ENCODE measurements around the gene LACTBL1.
"Not testable (repeated sequence)": the region's sequence is repeated elsewhere in the genome, so short reads cannot be mapped to it uniquely, and the experiment has no call there.

Gene LACTBL1

GRCh38 chr1:22951796-22952195 is 20.9 kb downstream of the LACTBL1 start:
- no peak overlapping the region for H3K4me3 ChIP-seq (ENCODE audit: low read depth, low read length)
- TF ChIP-seq, protein P1, sequence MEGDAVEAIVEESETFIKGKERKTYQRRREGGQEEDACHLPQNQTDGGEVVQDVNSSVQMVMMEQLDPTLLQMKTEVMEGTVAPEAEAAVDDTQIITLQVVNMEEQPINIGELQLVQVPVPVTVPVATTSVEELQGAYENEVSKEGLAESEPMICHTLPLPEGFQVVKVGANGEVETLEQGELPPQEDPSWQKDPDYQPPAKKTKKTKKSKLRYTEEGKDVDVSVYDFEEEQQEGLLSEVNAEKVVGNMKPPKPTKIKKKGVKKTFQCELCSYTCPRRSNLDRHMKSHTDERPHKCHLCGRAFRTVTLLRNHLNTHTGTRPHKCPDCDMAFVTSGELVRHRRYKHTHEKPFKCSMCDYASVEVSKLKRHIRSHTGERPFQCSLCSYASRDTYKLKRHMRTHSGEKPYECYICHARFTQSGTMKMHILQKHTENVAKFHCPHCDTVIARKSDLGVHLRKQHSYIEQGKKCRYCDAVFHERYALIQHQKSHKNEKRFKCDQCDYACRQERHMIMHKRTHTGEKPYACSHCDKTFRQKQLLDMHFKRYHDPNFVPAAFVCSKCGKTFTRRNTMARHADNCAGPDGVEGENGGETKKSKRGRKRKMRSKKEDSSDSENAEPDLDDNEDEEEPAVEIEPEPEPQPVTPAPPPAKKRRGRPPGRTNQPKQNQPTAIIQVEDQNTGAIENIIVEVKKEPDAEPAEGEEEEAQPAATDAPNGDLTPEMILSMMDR (IDR thresholded peaks at IDR 0.05; ENCODE audit: low read depth, low read length) = no peak

- TF ChIP-seq, protein P1 (IDR thresholded peaks at IDR 0.05; ENCODE audit: low read depth, low read length) = no peak
- H3K4me3 ChIP-seq (ENCODE audit: low read depth, low read length) = no peak overlapping the region
Measured at GRCh38 chr1:22949822-22950331, 22.8 kb downstream of the LACTBL1 start.

DNA sequence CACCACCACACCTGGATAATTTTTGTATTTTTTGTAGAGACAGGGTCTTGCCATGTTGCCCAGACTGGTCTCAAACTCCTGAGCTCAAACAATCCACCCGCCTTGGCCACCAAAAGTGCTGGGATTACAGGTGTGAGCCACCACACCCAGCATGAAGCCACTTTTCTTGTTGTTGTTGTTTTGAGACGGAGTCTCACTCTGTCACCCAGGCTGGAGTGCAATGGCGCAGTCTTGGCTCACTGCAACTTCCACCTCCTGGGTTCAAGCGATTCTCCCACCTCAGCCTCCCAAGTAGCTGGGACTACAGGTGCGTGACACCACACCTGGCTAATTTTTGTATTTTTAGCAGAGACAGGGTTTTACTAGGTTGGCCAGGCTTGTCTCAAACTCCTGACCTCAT is 27.5 kb downstream of the LACTBL1 start:
- H3K4me3 ChIP-seq (ENCODE audit: low read depth, low read length) = not testable (repeated sequence)

DNA sequence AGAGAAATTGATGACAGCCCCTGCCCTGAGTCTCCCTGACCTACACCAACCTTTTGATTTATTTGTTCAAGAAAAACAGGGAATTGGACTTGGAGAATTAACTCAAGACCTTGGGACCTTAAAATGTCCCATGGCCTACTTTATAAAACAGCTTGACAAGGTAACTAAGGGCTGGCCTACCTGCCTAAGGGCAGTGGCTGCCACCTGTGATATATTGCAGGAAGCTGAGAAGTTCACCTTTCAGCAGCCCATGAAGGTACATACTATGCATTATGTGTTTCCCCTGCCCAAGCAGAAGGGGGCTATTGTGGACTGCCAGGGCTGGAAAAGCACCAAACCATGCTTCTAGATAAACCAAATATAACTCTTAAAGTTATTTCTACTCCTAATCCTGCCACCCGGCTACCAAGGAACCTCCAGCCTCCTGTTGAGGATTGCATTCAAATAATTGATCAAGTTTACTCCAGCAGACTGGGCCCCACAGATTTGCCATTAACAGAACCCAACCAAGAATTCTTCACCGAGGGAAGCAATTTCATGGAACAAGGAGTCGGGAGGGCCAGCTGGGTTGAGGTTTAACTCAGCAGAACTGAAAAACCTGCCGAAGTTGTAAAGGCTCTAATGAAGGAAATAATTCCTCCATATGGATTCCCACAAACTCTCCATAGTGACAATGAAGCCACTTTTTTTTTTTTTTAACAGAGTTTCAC is 28.2 kb downstream of the LACTBL1 start:
- TF ChIP-seq, protein P1 (IDR thresholded peaks at IDR 0.05; ENCODE audit: low read depth, low read length) = no peak
- H3K4me3 ChIP-seq (ENCODE audit: low read depth, low read length) = no peak overlapping the region

DNA sequence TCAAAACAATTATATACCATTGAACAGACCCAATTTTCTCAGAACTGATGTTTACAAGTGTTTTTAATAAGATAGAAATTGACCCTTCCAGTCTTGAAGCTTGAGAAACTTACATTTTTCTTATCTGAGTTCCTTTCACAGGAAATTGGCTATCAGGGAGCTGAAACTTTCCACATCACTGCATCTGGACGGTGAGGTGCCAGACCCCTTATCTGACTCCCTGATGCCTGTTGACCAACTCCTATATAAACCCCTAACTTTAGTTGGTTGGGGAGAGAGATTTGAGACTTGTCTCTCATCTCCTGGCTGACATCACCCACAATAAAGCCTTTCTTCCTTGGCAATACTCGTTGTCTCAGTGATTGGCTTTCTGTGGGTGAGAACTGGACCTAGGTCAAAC is 31.4 kb downstream of the LACTBL1 start:
- H3K4me3 ChIP-seq (ENCODE audit: low read depth, low read length) = no peak overlapping the region
- TF ChIP-seq, protein P1 (IDR thresholded peaks at IDR 0.05; ENCODE audit: low read depth, low read length) = no peak

- TF ChIP-seq, protein P1 (IDR thresholded peaks at IDR 0.05; ENCODE audit: low read depth, low read length) = no peak
- no peak overlapping the region for H3K4me3 ChIP-seq (ENCODE audit: low read depth, low read length)
Measured at GRCh38 chr1:22936681-22937080, 36.0 kb downstream of the LACTBL1 start.

DNA sequence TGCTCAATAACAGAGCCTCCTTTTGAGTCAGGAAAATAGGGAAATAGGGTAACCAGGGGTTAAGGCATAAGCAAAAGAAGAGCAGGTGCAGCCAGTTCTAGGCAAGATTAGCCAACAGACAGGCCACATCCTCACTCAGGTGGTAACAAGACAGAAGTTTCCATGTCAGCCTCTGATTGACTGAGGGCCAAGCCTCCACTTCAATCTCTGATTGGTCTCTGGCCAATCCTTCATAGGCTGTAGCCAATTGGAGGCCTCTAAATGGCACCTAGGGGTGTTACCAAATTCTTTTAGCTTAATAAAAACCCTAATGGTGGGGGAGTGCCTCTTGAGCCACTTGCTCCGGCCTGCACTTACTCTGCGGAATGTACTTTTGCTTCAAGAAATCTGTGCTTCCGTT is 37.2 kb downstream of the LACTBL1 start:
- H3K4me3 ChIP-seq (ENCODE audit: low read depth, low read length) = no peak overlapping the region
- TF ChIP-seq, protein P1 (IDR thresholded peaks at IDR 0.05; ENCODE audit: low read depth, low read length) = no peak

All from WI38 (cell line).